ENCODE results near the gene ASS1. TPM values are rescaled to one million over a fixed set of nuclear protein-coding genes. Genes with fewer than 3 reads are reported as not detected.

ASS1 gene
- total RNA-seq, 1 donor from 2014 or later: 3.1 TPM

DNA sequence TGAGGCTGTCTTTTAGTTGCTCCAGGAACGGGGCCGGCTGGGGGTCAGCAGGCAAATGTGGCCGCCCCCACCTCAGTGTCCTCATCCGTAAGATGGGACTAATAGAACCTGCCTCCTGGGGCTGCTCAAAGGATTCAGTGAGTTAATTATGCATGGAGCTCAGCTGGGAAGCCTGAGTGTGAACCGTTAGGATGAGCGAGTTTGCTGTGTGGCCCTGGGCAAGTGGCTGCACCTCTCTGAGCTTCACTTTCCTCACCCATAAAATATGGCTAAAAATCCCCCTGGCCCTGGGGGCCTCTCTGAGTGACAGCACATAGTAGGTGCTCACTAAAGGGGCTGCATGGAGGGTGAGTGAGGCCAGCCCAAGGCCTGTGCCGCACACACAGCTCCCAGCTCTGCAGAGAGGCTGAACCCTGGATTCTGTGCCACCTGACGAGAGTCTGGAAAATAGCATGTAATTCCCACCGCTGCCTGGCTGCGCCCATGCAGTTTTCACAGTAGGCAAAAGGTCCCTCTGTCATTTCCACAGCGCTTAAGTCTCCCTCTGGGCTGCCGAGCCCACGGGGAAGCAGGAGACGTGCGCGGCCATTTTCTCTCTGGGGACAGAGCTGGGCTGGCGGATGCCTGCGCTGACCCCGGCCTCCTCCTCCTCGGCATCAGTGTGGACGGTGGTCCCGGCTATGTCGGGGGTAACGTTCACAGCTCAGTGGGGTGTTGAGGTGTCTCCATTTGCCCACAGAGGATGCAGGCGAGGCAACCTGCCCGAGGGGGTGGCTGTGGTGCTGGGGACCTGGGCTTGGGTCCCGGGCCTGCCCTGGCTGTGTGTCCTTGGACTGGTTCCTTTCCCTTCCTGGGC, 18.2 kb downstream of the ASS1 start:
- Mint-ChIP-seq H3K27ac (ENCODE audit: unreplicated experiment) (no peak overlapping the region), H3K36me3 (ENCODE audit: low read depth, unreplicated experiment) (no peaks in the 10 kb centered on the region), H3K4me3 (ENCODE audit: unreplicated experiment) (no peak overlapping the region), H3K4me1 (ENCODE audit: unreplicated experiment) (peaks cover 6% of the 10 kb centered on the region), H3K9me3 (ENCODE audit: unreplicated experiment) (no peaks in the 10 kb centered on the region), H3K27me3 (ENCODE audit: unreplicated experiment) (peaks cover 14% of the 10 kb centered on the region)
- no peak for DNase-seq (ENCODE audit: low spot score)
- TF ChIP-seq, protein P1, sequence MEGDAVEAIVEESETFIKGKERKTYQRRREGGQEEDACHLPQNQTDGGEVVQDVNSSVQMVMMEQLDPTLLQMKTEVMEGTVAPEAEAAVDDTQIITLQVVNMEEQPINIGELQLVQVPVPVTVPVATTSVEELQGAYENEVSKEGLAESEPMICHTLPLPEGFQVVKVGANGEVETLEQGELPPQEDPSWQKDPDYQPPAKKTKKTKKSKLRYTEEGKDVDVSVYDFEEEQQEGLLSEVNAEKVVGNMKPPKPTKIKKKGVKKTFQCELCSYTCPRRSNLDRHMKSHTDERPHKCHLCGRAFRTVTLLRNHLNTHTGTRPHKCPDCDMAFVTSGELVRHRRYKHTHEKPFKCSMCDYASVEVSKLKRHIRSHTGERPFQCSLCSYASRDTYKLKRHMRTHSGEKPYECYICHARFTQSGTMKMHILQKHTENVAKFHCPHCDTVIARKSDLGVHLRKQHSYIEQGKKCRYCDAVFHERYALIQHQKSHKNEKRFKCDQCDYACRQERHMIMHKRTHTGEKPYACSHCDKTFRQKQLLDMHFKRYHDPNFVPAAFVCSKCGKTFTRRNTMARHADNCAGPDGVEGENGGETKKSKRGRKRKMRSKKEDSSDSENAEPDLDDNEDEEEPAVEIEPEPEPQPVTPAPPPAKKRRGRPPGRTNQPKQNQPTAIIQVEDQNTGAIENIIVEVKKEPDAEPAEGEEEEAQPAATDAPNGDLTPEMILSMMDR (IDR thresholded peaks at IDR 0.05; ENCODE audit: unreplicated experiment): no peak

DNA sequence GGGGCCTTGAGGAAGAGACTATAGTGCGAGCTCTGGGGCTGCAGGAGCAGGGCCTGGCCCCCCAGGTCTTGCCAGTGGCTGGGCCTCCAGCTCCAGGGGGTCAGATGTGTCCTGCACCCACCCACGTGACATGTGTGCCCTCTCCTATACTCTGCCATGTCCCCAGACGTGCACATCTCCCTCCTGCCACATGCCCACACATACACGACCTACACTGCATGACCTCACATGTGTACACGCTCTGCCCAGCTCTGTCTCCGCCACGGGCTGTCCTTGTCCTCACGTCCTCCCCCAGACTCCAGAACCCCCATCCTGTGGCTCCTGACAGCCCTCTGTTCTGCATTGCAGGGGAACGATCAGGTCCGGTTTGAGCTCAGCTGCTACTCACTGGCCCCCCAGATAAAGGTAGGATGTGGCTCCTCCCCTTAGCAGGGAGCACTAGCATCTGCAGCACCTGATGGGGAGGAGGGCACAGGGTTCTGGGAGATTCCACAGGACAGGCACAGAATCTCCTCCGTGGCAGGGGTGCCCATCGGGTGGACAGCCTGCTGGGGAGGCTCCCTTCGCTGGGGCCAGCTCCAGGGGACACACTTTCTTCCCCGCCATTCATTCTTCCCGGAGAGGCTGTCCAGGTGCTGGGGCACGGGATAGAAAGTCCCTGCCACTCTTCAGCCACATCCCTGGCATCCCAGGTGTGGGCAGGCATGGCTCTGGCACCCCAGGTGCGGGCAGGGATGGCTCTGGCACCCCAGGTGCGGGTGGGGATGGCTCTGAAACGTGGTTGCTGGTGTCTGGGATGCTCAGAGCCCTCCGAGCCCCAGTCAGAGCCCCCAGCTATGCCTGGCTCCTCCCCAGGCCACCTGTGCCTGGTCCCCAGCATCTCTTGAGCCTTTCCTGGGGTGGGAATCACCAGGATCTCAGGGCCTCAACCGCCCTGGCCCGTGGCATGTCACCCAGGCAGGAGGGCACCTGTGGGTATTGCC, 19.3 kb downstream of the ASS1 start:
- peaks cover 14% of the 10 kb centered on the region for H3K27me3 Mint-ChIP-seq (ENCODE audit: unreplicated experiment)
- H3K9me3 Mint-ChIP-seq (ENCODE audit: unreplicated experiment): no peaks in the 10 kb centered on the region
- no peak overlapping the region for H3K27ac Mint-ChIP-seq (ENCODE audit: unreplicated experiment)
- H3K4me3 Mint-ChIP-seq (ENCODE audit: unreplicated experiment): no peak overlapping the region
- H3K36me3 Mint-ChIP-seq (ENCODE audit: low read depth, unreplicated experiment): no peaks in the 10 kb centered on the region
- H3K4me1 Mint-ChIP-seq (ENCODE audit: unreplicated experiment): peaks cover 5% of the 10 kb centered on the region
- DNase-seq (ENCODE audit: low spot score): no peak
- TF ChIP-seq, protein P1 (IDR thresholded peaks at IDR 0.05; ENCODE audit: unreplicated experiment): no peak

DNA sequence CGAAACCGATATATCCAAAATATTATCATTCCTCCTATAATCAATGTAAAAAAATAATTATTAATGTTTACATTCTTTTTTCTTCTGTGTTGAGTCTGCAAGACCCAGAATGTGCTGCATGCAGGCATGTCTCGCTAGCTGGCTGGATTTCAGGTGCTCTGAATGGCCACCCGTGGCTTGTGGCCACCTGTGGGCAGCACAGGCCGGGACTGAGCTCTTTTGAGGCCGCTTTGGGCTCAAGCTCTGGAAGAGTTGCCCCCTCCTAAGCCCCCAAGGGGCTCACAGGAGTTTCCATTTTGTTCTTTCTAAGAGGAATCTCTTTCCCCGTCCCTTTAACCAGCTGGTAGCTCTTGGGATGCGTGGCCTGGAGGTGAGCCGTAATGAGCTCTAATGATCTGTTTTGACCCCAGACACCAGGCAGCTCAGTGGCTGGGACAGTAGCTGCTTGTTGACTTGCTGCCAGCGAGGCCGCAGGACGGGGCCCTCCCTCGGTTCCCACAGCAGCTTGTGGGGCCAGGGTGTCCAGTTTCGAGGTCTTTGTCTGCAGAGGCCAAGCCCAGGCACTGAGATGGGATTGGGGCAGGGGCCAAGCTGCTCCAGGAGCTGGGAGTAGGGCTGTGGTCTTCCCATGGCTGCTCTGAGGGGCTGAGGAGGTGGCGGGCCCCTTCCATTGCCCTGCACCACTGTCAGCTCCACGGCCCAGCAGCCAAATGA, 20.8 kb downstream of the ASS1 start:
- Mint-ChIP-seq H3K4me1 (ENCODE audit: unreplicated experiment) (no peaks in the 10 kb centered on the region), H3K36me3 (ENCODE audit: low read depth, unreplicated experiment) (no peaks in the 10 kb centered on the region), H3K9me3 (ENCODE audit: unreplicated experiment) (no peaks in the 10 kb centered on the region), H3K27ac (ENCODE audit: unreplicated experiment) (no peak overlapping the region), H3K4me3 (ENCODE audit: unreplicated experiment) (no peak overlapping the region), H3K27me3 (ENCODE audit: unreplicated experiment) (peaks cover 9% of the 10 kb centered on the region)
- TF ChIP-seq, protein P1 (IDR thresholded peaks at IDR 0.05; ENCODE audit: unreplicated experiment): no peak
- no peak for DNase-seq (ENCODE audit: low spot score)

DNA sequence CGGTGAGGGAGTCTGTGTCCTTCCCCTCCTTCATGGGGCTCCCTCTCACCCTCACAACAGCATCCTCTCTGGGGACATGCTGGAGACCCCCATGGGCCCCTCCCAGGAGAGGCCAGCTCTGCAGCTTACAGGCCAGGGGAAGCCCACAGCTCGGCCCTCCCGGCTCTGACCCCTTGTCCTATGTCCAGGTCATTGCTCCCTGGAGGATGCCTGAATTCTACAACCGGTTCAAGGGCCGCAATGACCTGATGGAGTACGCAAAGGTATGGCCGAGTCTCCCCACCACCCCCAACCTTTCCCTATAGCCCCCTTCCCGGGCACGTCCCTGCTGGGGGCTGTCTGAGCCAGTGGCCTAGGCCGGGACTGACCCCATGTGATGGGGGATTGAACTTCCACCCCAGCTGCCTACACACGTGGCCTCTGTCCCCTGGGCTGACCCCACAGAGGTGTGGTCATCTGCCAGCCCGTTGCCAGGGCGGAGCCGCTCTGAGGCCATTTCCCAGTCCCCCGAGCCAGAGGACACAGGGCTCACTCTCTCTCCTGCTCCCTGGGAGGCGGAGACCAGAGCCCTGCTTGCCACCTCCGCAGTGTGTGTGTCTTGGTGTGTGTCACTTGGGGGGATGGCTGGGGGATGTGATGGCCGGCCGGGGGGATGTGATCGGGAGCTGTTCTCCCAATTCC, 21.9 kb downstream of the ASS1 start:
- Mint-ChIP-seq H3K27ac (ENCODE audit: unreplicated experiment) (no peak overlapping the region), H3K27me3 (ENCODE audit: unreplicated experiment) (peaks cover 6% of the 10 kb centered on the region), H3K4me3 (ENCODE audit: unreplicated experiment) (no peak overlapping the region)

More for the DNA sequence above, 21.9 kb downstream of the ASS1 start:
- no peaks in the 10 kb centered on the region for H3K36me3 Mint-ChIP-seq (ENCODE audit: low read depth, unreplicated experiment)
- DNase-seq (ENCODE audit: low spot score): no peak
- no peaks in the 10 kb centered on the region for H3K9me3 Mint-ChIP-seq (ENCODE audit: unreplicated experiment)
- no peaks in the 10 kb centered on the region for H3K4me1 Mint-ChIP-seq (ENCODE audit: unreplicated experiment)
- TF ChIP-seq, protein P1 (IDR thresholded peaks at IDR 0.05; ENCODE audit: unreplicated experiment): no peak
